Activated T-cell treated with anti-CD3 and anti-CD28 coated beads, Interleukin-2, amount 50 U/mL, for 1 hour (primary cell): ENCODE measurements around the gene CCR5AS.
A peak's percentile ranks its signal among the peaks of the same experiment; 100 is the strongest.

Source experiments
- DNase-seq: peaks from one replicate; pipeline ENCODE4 v3.0.0-alpha.2; 2020

The CCR5AS gene

GRCh38 chr3:46375218-46375617, 31.6 kb downstream of the CCR5AS start:
- DNase-seq = no peak

- DNase-seq = no peak
Observed at GRCh38 chr3:46374755-46375154, 32.1 kb downstream of the CCR5AS start.

- DNase-seq = no peak
Observed at GRCh38 chr3:46372492-46373359, 34.1 kb downstream of the CCR5AS start.

- DNase-seq = no peak
Observed at GRCh38 chr3:46371519-46372340, 35.1 kb downstream of the CCR5AS start.

- DNase-seq = no peak
Observed at GRCh38 chr3:46370839-46371518, 35.9 kb downstream of the CCR5AS start, which contains the start of gene CCR5. CCR5 (plus strand) TSS chr3:46370946; CDS start chr3:46372903, 1,957 bp downstream.

- no peak for DNase-seq
Observed at GRCh38 chr3:46369675-46370132, 37.2 kb downstream of the CCR5AS start.

GRCh38 chr3:46369151-46369550, 37.7 kb downstream of the CCR5AS start:
- no peak for DNase-seq

- peak; percentile 57 for DNase-seq
Observed at GRCh38 chr3:46368569-46368968, 38.3 kb downstream of the CCR5AS start.

- DNase-seq = no peak
Observed at GRCh38 chr3:46367811-46368210, 39.1 kb downstream of the CCR5AS start.

- DNase-seq = no peak
Observed at GRCh38 chr3:46365737-46366524, 40.9 kb downstream of the CCR5AS start.

GRCh38 chr3:46365041-46365440, 41.8 kb downstream of the CCR5AS start:
- no peak for DNase-seq

- no peak for DNase-seq
Observed at GRCh38 chr3:46361408-46362283, 45.2 kb downstream of the CCR5AS start.

GRCh38 chr3:46360907-46361306, 46.0 kb downstream of the CCR5AS start:
- no peak for DNase-seq

GRCh38 chr3:46359733-46360493, 47.0 kb downstream of the CCR5AS start:
- DNase-seq = no peak

GRCh38 chr3:46358466-46358865, 48.4 kb downstream of the CCR5AS start:
- no peak for DNase-seq

- DNase-seq = no peak
Observed at GRCh38 chr3:46356909-46357308, 50.0 kb downstream of the CCR5AS start.

- DNase-seq = no peak
Observed at GRCh38 chr3:46356276-46356675, 50.6 kb downstream of the CCR5AS start.

GRCh38 chr3:46354984-46355383, 51.9 kb downstream of the CCR5AS start:
- no peak for DNase-seq

GRCh38 chr3:46354478-46354877, 52.4 kb downstream of the CCR5AS start:
- DNase-seq = no peak

- no peak for DNase-seq
Observed at GRCh38 chr3:46353647-46354410, 53.0 kb downstream of the CCR5AS start, which contains the start of gene CCR2. CCR2 (plus strand) TSS chr3:46354111; CDS start chr3:46357528, 3,417 bp downstream.
